Measurements from ENCODE around the gene MEST.

DNA sequence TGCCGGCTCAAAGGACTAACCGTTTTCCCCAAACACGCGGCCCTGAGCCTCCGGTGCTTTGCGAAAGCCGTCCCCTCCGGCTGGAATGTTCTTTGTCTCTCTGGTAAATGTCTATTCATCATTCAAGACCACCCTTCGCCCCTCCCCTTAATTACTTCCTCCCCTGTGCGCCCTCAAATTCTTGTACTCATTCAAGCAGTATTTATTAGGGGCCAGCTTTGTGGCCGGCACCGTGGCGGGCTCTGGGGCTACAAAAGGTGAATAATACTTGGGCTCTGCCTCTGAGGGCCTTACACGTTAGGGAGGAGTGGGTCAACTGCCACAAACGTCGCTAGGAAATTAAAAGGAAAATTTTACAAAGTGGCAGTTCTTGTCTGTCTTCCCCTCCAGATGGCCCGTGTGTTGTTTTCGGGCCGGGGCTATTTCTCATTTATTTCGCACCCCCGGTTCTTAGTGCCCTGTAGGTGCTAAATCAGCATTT, 1.5 kb upstream of the MEST start:
- TF ChIP-seq, protein P1, sequence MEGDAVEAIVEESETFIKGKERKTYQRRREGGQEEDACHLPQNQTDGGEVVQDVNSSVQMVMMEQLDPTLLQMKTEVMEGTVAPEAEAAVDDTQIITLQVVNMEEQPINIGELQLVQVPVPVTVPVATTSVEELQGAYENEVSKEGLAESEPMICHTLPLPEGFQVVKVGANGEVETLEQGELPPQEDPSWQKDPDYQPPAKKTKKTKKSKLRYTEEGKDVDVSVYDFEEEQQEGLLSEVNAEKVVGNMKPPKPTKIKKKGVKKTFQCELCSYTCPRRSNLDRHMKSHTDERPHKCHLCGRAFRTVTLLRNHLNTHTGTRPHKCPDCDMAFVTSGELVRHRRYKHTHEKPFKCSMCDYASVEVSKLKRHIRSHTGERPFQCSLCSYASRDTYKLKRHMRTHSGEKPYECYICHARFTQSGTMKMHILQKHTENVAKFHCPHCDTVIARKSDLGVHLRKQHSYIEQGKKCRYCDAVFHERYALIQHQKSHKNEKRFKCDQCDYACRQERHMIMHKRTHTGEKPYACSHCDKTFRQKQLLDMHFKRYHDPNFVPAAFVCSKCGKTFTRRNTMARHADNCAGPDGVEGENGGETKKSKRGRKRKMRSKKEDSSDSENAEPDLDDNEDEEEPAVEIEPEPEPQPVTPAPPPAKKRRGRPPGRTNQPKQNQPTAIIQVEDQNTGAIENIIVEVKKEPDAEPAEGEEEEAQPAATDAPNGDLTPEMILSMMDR (optimal IDR thresholded peaks at IDR 0.05 in 1 of 3, IDR thresholded peaks at IDR 0.05 in 1 of 3, conservative IDR thresholded peaks at IDR 0.05 in 1 of 3; ENCODE audit: extremely low read depth in 1 of 3, insufficient read depth in 2 of 3, low read length in 3 of 3), result no peak
- no peak for TF ChIP-seq EZH2 (IDR thresholded peaks at IDR 0.05; ENCODE audit: low read length)
